TTC549 (cell line): Measurements from ENCODE around the gene PPME1.

Experiments used
- FAIRE-seq: peaks from 2 replicates; lab custom pipeline; 2012; peaks lifted over from hg19 to GRCh38; lab: Jason Lieb, UNC

Gene PPME1

DNA sequence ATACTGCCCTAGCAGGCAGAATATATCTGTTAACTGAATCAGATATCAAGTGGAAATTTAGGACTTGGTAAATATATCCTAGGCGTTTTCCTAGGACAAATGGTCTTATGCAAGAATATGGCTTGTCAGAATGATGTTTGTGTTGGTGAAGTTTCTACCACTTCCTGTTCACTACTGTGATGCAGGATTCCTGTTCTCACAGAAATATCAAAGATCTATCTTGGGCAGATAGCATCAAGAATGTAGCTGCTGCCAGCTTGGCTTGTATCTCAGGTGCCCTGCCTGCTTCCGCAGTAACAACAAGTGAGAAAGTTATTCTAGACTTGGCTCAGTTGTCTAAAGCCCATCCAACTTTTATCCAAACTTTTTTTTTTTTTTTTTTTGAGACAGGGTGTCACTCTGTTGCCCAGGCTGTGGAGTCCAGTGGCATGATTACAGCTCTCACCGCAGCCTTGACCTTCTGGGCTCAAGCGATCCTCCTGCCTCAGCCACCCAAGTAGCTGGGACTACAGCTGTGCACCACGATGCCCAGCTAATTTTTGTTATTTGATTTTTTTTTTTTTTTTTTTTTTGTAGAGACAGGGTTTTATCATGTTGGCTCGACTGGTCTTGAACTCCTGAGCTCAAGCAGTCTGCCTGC lies 61.3 kb downstream of the PPME1 start:
- no peak for FAIRE-seq

DNA sequence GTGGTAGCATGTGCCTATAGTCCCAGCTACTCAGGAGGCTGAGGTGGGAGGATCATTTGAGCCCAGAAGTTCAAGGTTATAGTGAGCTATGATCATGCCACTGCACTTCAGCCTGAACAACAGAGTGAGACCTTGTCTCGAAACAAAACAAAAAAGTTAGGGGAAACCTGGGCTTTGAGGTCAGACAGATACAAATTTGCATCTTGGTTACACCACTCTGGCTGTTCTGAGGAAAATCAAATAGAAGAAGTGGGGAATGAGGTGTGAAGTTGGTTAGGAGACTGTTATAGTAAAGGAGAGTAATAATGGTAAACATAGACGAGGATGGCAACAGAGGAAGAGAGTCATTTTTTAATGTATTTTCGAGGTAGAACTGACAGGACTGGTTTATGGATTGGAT lies 62.6 kb downstream of the PPME1 start:
- no peak for FAIRE-seq

DNA sequence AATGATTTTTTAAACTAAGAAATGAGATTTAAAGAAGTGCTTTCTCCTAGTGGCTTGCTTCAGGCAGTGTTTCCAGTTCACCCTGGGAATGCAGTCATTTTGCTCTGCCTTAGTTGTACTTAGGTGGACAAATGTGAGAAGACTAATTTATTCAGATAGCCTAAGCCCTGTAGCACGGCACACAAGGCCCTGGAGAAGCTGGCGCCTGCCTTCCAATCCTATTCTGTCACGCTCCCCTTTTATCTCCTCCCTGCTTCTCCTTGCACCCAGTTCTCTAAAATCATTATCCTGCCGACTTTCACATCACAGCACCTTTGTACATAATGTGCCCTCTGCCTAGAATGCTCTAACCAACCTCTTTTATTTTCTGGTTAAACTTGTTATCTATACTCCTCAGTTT lies 64.0 kb downstream of the PPME1 start:
- no peak for FAIRE-seq

DNA sequence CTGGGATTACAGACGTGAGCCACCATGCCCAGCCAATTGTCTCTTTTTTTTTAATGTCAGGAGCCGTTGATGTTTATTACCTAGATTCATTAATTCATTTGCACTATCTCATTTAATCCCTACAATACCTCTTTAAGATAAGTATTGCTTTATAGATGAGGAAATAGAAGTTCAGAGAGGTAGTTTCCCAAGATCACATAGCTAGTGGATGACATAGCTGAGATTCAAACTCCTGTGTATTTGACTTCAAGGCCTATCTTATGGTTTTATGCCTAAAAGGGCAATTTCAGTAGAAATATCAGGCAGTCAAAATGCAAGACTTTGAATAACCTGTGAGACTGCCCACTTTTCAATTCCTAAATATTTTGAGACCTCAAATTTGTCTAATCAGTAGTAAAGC lies 66.5 kb downstream of the PPME1 start:
- FAIRE-seq = no peak

DNA sequence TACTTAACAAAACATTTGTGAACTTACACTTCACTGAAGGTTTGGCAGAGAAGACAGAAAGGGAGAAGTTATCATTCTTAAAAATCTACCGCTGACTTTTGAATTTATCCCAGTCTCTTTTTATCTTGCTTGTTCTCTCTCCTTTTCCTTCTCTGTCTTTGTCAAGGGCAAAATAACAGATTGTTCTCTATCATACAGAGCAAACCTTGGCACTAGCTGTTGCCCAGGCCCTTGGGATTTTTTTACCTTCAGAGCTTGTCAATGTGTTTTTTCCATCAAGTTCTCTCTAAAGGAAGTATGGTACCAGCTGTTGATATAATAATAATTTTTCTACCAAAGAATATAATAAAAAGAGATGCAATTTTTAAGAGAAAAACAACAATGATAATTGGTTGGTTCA lies 67.2 kb downstream of the PPME1 start:
- FAIRE-seq = no peak

DNA sequence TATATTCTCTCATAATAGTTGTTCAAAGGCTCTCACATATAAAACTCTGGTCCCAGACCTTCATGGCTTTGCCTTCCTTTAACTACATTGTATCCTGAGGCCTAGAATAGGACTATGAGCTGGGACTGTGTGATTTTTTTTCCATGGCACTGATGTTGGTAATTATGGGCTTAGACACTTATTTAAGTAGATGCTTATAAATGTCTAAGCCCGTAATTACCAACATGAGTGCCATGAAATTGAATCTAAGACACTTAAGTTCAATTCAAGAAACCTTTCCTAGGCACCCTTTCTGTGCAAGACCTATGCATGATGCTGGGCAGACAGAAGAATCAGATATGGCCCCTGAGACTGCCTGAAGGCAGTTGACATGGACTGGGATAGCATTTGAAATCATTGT lies 77.4 kb downstream of the PPME1 start:
- no peak for FAIRE-seq

DNA sequence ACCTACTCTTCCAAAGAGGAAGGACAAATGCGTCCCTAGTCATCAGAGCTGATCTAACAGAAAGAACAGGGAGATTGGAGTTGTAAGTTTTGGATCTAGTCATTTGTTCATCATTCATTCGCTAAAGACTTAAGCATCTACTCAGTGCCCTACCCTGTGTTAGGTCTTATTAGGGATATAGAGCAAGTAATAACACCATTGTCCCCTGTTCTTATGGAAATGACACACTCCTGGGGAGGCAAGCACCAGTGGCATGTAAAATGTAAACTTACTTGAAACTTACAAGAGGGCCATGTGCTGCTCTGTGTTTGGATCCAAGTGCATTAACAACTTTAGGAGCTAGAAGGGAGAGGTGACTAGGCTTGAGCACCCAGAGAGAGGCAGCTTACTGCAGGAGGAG lies 78.4 kb downstream of the PPME1 start:
- FAIRE-seq = no peak

DNA sequence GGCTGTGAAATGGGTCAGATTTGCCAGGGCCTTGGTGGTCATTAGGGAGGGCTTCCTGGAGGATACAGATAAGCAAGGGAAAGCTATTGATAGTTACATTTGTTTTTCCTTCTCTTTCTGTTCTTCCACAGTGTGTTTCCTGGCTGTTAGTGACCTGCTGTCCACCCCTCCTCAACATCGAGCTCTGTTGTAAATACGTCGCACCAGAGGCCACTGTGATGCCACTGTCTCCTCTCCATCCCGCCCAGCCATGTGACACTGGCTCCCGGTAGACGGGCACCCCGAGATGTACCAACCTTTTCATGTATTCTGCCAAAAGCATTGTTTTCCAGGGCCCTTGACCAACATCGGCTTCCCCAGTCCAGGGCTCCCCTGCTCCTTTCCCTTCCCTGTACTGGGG lies 82.3 kb downstream of the PPME1 start:
- no peak for FAIRE-seq

DNA sequence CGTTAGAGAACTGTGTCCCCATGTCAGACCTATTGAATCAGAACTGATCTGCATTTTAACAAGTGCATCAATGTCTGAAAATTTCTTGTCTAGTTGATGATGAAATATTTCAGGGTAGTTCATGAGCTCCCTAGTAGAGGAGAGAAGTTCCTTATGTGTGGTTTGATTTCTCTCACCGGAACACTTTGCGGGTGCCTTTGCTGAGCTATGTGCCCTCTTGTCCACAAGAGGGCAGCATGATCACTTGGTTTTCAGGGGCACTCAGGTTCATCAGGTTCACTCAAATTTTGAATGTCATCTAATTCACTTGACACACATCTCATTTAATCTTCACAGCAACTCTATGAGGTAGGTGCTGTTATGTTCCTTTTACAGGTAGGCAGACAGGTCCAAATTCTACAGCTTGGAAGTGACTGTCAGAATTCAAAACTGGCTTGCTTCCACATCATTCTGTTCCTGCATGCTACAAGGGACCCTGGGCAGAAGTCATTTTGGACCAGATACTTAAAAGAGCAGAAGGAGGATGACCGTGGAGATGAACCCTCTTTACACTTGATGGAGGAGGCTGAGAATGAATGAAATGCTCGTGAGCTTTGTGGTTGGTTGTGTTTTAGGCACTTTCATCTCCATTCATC lies 84.8 kb downstream of the PPME1 start:
- no peak for FAIRE-seq

DNA sequence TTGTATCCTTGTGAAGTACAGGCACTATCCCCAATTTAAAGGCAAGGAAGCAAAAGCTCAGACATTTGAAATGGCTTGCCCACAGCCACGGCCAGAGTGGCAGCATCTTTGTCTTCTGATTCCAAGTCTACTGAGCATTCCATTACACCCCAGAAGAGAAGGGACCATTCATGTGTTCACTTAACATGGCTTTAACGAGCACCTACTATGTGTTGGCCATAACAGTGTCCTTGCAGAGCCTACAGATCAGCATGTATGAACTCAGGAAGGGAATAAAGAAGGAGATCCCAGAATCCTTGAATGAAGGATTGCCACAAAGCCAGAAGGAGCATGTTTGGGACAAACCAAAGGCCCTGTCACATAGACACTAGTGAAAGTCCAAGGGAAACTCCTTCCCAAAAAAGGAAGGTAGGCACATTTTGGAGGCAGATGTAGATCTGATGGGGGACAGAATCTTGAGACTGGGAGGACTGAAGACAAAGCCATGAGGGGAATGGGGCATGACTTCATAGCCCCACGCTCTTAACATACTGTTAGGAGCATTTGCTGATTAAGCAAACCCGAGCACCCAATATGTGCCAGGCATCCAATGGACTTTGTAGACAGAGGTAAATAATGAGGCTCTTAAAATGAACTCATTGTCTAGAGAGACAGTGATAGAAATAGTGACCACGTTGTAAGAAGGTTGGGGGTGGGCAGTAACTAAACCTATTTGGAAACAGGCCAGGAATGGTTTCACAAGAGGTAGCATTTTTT lies 85.5 kb downstream of the PPME1 start:
- FAIRE-seq = no peak

DNA sequence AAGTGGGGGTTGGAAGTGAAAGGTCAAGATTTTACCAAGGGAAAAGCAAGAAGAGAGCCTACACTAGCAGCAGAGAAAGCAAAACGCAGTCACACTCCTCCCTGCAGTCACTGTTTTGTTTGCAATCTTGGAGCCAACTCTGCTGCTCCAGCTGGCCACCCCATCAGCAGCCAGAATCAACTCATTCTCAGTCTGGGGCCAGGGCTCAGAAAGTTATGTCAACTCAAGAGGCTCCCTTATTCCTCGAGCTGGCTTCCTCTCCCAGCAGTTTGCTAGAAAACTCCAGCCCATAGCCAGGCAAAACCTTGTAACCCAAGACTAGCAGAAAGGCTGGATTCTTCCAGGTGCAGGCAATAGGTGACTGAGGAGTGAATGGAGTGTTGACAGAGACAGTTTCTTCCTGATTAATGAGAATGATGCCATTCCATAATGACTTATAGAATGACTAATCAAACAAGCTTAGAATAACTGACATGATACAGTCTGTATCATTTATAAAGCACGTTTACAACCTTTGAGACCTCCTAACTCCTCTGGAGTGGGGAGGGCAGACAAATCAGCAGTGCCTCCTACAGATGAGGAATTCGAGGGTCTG lies 87.0 kb downstream of the PPME1 start:
- no peak for FAIRE-seq

DNA sequence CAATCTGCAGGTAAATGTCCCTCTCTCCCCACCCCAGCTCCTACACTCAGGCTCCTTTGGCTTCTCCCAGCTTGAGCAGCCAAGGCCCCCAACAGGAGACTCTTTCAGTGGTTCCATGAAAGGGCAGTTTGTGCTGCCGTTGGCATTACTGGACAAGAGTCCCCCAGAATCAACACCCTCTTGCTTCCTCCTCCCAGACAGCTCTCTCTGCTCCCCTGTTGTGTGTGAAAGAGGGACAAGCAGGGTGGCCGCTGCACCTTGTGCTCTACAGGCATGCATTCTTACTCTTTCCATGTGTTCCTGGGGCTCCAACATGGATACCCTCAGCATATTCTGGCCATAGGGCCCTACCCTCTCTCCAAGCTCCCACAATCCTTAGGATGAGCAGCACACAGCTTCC lies 91.6 kb downstream of the PPME1 start:
- FAIRE-seq = no peak

DNA sequence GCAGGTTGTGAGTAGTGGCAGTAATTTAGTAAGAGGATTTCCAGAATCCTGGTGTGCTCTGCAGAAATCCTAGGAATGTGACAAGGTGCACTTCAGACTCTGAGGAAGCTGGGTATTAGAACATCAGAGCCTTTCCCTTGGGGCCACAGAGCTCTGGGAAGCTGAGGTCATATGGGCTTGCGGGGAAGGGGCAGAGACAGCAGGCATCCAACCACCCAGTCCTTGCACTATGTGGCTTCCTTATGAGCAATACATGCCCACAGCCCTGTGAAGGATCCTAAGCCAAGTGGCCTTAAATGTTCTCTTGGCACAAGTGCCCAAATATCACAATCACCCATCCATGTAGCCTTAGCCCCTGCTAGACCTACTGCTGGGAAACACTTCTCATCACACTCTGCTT lies 94.2 kb downstream of the PPME1 start:
- no peak for FAIRE-seq

DNA sequence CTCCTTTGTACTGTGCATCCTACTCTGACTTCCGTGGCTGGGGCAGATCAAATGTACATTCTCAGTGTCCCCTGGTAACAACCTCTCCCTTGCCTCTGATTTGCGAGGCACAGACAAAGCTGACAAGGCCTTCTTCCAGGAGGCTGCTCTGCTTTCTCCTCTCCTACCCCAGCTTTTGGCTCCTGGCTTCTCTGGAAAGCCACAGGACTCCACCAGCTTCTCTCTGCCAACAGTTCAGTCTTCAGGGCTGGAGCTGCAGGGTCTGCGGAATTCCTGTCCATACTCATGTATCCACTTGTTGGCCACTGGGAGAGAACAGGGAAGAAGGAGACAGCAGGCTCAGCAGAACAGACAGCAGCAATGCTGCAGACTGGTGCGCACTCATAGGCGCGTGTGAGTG lies 95.9 kb downstream of the PPME1 start:
- FAIRE-seq = no peak

DNA sequence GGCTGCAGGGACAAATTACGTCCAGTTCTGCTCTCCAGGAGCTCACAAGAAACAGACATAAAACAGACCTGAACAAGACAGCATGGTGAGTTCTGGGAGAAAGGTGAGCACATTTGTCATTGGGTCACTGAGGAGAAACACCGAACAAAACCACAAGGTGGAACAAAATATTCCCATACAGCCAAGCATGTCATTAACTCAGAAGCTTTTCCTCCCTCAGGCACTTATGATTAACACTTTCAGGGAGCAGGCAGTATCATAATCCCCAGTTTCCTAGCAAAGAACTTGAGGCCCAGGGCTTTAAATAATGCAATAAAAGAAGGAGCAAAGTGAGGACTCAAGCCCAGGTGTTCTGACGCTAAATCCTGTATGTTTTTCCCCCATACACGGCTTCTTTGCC lies 97.4 kb downstream of the PPME1 start:
- FAIRE-seq = no peak

DNA sequence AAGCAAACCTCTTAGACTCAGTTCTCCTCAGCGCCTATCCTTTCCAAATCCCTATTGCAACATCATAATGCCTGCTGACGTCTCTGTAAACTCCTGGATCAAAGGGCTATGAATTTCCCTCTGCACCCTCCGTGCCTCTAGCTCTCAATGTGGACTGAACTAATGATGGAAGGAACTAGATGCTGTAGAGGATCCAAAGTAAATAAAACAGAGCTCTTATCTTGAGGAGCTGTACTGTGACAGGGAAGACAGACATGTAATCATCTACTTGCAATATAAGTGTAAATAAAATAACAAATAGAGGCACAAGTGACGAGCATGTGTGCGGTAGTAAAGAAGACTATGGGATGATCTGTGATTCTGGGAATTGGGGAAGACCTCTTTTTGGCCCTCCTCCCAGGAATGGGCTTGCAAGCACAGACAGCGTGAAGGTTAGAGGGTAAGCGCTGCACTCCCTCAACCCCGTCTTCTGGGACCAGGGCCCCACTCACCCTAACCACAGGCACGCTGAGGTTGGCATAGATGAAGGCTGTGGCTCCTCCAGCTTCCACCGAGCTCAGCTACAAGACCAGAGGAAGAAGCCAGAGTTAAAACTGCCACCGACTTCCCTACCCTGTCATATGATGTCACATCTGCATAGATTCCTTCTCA lies 98.2 kb downstream of the PPME1 start:
- FAIRE-seq = no peak

DNA sequence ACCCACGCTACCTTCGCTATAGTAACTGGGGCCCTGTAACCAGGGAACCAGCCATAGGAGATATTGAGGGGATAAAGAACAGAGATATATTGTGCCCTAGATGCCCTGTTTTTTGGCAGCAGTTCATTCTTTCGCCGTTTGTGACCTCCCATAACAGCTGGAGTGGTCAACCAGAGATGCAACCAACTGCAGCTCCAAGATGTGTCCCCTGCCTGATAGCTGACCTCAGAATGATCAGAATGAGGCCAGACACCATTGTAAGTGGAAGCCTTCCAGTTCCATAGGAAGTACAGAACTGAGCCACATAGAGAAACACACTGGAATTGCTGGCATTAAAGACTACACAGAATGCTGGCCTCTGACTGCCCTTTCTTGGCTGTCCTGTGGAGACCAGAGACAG lies 101.2 kb downstream of the PPME1 start:
- no peak for FAIRE-seq

DNA sequence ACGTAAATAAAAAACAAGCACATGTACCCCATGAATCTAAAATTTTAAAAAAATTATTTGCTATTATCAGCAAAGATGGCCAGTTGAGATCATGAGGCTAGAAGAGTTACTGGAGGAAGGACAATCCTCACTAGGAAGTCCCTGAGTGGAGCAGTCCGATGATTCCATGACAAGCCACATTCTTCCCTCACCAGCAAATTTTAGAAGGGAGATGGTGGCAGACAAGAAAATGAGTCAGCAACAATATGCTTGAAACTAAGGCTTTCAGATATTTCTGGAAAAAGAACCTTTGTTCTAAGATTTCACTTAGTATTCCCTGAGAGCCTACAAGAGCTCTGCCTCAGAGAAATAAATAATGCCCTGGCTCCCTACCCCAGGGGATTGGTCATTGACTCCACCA lies 105.5 kb downstream of the PPME1 start:
- no peak for FAIRE-seq

DNA sequence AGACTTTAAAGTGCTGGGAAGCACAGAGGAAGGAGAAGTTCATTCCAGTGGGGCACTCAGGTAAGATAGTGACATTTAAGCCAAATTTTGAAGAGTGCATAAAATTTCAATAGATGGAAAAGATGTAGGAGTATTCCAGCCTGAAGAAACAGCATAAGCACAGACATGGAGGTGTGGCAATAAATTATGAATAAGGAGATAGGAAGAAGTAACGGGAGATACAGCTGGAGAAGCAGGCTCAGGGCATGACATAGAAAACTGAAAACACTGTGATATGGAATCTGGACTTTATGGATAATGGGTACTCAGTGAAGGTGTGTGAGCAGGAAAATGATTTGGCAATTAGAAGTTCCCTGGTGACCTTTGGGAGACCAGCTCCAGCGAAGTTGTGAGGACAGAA lies 107.0 kb downstream of the PPME1 start:
- no peak for FAIRE-seq

DNA sequence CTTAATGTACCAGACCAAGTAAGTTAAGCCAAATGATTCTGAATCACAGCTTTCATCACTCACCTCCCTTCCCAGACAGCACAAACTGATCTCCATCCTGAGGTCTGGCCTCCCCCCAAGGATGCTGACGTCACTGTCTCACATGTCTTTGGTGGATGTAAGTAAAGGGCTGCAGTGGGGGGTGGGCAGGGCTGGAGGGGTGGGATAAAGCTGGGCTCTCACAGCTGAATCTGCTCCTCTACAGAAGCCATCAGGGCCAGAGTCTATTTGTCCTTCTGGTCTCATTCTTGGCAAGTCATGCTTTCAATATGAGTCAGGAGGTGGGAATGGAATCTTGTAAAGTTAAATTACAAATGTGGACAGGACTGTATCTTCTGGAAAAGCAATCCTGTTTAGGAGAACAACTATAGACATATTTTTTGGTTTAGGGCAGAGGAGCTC lies 107.7 kb downstream of the PPME1 start:
- FAIRE-seq = no peak

DNA sequence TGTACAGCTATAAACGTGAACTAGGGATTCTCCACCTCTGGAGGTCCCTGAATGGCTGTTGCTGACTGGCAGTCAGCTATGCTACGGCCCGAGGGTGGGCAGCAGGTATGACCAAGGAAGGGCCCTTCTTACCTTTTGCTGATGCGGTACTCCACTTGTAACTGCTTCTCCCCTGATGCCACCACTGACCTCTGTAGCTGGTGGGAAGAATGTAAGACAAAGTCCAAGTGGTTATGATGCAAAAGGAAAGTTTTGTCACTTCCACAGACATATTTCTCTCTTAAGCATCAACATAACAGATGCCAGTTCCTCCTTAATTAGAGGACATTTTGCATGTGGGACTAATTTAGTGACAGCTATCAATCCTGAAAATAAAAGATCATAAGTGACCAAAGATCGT lies 108.2 kb downstream of the PPME1 start:
- no peak for FAIRE-seq

DNA sequence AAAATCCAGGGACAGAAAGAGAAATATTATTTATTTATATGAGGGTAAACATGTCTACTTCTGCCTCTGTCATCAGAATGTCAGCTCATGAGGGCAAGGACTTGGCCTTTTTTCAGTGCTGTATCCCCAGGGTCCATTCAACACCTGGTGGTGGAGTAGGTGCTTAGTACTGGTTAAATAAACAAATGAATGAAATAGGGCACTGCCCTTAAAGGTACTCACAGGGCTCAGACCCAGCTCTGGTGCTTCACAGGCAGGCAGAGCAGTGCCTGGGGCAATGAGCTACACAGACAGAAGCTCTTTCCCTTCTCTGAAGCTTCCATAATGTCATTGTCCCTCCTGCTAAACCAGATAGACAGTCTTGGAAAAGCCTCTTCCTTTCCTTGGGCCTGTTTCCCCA lies 109.4 kb downstream of the PPME1 start:
- no peak for FAIRE-seq

DNA sequence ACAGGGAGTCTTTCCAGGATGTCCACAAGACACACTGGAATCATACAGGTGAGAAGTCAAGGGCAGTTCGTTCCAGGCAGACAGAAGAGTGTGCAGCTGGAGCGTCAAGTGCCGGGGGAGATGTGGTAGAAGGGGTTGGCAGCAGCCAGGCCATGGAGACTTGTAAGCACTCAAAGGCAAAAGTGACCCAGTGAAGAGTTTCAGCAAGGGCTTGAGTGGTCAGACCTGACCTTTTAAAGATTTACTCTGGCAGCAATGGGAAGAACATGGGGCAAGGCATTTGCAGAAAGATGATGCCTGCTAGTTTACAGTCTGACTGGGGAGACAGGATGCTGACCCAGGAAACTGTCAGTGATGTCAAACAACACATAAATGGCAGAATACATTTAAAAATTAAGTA lies 111.3 kb downstream of the PPME1 start:
- no peak for FAIRE-seq
